Measurements from ENCODE around the gene VAMP8.
A peak's percentile ranks its signal among the peaks of the same experiment; 100 is the strongest.

The VAMP8 gene

DNA sequence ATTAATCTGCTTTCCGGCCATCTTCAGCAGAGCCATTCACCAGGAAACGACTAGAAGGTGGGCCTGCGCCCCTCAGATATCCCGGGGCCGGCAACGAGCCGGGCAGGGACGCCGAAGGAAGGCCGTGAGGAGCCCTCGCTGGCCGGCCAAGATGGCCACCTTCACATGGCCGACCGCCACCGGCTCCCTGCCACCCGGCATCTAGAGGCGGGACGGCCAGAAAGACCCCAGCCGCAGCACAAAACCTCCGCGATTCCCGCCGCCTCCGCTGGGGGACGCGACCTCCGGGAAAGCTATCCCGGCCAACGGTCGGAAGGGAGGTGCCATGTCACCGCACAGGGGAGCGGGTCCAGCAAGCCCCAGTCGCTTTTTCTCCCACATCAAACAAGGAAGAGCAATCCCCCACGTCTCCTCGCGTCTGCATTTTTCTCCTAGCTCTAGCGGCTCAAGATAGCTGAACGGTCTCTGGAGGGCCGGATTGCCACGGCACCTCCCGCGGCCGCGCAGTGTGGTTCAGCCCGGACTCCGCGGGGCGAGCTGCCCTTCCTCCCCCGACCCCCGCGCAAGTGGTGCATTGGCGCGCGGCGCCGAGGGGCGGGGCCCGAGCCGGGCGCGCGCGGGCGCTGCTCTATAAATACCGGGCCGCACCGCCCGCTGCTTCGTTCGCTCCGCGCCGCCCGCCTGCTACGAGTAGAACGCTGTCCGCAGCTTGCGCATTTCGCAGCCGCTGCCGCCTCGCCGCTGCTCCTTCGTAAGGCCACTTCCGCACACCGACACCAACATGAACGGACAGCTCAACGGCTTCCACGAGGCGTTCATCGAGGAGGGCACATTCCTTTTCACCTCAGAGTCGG is 38.7 kb upstream of the VAMP8 start, which contains the start of gene MAT2A:
MAT2A (plus strand) TSS at position 662 of the 854 bp plus-strand sequence; CDS start at position 782, 120 bp downstream.
- TF ChIP-seq SIN3A (IDR thresholded peaks at IDR 0.05; ENCODE audit: borderline replicate concordance, insufficient read depth, low read length) (peak; percentile 69; the same call in 1 of the 2 replicates), POLR2AphosphoS5 (IDR thresholded peaks at IDR 0.05; ENCODE audit: low read depth, low read length) (peak; percentile 98), TAF1 (IDR thresholded peaks at IDR 0.05; ENCODE audit: borderline replicate concordance, insufficient read depth, low read length) (peak; percentile 30), FOXP2 (optimal IDR thresholded peaks at IDR 0.05; ENCODE audit: borderline replicate concordance, extremely low read depth, extremely low read length, insufficient read depth) (no peak)
- TF ChIP-seq, protein P1, sequence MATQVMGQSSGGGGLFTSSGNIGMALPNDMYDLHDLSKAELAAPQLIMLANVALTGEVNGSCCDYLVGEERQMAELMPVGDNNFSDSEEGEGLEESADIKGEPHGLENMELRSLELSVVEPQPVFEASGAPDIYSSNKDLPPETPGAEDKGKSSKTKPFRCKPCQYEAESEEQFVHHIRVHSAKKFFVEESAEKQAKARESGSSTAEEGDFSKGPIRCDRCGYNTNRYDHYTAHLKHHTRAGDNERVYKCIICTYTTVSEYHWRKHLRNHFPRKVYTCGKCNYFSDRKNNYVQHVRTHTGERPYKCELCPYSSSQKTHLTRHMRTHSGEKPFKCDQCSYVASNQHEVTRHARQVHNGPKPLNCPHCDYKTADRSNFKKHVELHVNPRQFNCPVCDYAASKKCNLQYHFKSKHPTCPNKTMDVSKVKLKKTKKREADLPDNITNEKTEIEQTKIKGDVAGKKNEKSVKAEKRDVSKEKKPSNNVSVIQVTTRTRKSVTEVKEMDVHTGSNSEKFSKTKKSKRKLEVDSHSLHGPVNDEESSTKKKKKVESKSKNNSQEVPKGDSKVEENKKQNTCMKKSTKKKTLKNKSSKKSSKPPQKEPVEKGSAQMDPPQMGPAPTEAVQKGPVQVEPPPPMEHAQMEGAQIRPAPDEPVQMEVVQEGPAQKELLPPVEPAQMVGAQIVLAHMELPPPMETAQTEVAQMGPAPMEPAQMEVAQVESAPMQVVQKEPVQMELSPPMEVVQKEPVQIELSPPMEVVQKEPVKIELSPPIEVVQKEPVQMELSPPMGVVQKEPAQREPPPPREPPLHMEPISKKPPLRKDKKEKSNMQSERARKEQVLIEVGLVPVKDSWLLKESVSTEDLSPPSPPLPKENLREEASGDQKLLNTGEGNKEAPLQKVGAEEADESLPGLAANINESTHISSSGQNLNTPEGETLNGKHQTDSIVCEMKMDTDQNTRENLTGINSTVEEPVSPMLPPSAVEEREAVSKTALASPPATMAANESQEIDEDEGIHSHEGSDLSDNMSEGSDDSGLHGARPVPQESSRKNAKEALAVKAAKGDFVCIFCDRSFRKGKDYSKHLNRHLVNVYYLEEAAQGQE (IDR thresholded peaks at IDR 0.05; ENCODE audit: insufficient read depth in 1 of 2, low read depth in 2 of 2, low read length in 2 of 2) = peak in 1 of 2 experiments; percentile 31; a peak in 1 of 4 replicates

DNA sequence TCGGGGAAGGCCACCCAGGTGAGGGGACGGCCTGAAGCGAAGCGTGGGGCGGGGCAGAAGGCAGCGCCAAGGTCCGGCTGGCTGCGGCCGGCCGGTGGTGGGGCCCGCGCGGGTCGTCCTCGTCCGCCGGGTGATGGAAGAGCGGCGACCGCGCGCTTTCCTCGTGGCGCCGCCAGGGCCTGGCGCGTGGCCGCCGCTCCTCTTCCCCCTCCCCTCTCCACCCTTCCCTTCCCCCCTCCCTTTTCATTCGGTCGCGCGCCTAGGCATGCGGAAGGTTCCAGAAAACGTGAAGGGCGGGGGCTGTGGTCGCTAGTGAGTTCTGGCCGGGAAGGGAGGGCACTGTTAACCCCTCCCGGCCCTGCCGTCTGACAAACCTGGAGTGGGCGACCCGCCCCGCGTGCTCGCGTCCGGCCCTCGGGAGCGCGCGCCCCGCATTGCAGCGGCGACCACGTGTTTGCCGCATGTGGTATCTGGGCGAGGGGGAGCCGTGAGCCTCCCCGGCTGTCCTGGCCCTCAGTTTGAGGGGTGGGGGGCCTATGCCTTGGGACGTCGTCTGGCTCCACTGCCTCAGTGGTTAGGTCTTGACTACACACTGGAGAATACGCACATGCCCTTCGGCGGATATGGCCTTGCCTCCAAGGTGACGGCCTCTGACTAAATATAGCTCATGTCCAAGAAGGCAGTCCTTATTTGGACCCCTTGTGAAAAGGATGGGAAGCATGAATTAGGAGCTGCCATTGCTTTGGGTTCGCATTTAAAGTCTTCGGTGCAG is 37.8 kb upstream of the VAMP8 start:
- TF ChIP-seq, protein P1 (IDR thresholded peaks at IDR 0.05; ENCODE audit: insufficient read depth in 1 of 2, low read depth in 2 of 2, low read length in 2 of 2) = no peak
- TF ChIP-seq TAF1 (IDR thresholded peaks at IDR 0.05; ENCODE audit: borderline replicate concordance, insufficient read depth, low read length) (no peak), SIN3A (IDR thresholded peaks at IDR 0.05; ENCODE audit: borderline replicate concordance, insufficient read depth, low read length) (peak; percentile 47; the same call in 1 of the 2 replicates), POLR2AphosphoS5 (IDR thresholded peaks at IDR 0.05; ENCODE audit: low read depth, low read length) (no peak; the same call in 1 of the 2 replicates), FOXP2 (optimal IDR thresholded peaks at IDR 0.05; ENCODE audit: borderline replicate concordance, extremely low read depth, extremely low read length, insufficient read depth) (no peak)

DNA sequence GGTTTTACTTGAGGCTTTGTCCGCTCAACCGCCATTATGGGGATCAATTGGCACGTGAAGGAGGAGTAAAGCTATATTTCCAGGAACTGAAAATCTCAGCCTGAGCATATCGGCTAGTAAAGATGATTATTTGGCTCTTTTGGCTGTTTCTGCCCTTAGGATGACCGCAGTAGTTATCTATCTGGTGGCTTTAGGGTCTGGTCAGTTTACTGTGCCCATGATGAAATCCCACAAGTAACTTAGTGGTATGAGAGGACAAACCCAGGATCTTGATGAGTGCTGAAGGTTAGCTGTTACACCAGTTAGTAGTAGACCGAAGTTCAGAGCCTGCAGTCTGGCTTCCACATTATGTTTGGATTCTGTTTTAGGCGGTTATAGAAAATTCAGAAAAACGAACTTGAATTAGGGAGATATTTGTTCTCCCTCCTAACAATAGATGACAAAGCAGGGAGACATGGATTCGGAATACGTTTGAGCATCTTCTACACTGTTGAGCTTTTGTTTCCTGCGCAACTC is 37.2 kb upstream of the VAMP8 start:
- TF ChIP-seq SIN3A (IDR thresholded peaks at IDR 0.05; ENCODE audit: borderline replicate concordance, insufficient read depth, low read length) (peak; percentile 18; the same call in 1 of the 2 replicates), POLR2AphosphoS5 (IDR thresholded peaks at IDR 0.05; ENCODE audit: low read depth, low read length) (peak; percentile 19; the same call in 1 of the 2 replicates), TAF1 (IDR thresholded peaks at IDR 0.05; ENCODE audit: borderline replicate concordance, insufficient read depth, low read length) (no peak)
- TF ChIP-seq, protein P1 (IDR thresholded peaks at IDR 0.05; ENCODE audit: insufficient read depth in 1 of 2, low read depth in 2 of 2, low read length in 2 of 2) = no peak

DNA sequence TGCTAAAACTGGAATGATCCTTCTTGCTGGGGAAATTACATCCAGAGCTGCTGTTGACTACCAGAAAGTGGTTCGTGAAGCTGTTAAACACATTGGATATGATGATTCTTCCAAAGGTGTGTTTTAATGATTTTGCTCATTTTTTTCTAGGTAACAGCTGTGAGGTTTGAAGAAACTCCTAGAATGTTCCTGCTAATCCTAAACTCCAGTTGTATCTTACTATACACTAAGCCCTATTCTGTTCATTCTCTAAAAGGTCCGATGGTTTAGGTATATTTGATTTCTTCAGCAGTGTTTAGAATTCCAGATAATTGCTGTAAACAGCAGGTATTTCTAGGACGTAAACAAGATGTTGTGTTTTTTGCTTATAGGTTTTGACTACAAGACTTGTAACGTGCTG is 36.1 kb upstream of the VAMP8 start:
- TF ChIP-seq, protein P1 (IDR thresholded peaks at IDR 0.05; ENCODE audit: insufficient read depth in 1 of 2, low read depth in 2 of 2, low read length in 2 of 2) = no peak
- TF ChIP-seq TAF1 (IDR thresholded peaks at IDR 0.05; ENCODE audit: borderline replicate concordance, insufficient read depth, low read length) (no peak), FOXP2 (optimal IDR thresholded peaks at IDR 0.05; ENCODE audit: borderline replicate concordance, extremely low read depth, extremely low read length, insufficient read depth) (no peak), POLR2AphosphoS5 (IDR thresholded peaks at IDR 0.05; ENCODE audit: low read depth, low read length) (no peak; the same call in 1 of the 2 replicates), SIN3A (IDR thresholded peaks at IDR 0.05; ENCODE audit: borderline replicate concordance, insufficient read depth, low read length) (no peak)

Measured in PFSK-1 (cell line).